HG03108 (cell line): ENCODE measurements around the gene CSNK1D.

ENCODE experiments used
- ATAC-seq: cut with Tn5 transposase; IDR thresholded peaks from one replicate; pipeline ENCODE4 v1.9.1; 2021; ENCODE audit warnings: moderate library complexity; ENCODE audit not compliant: unreplicated experiment

The CSNK1D gene

DNA sequence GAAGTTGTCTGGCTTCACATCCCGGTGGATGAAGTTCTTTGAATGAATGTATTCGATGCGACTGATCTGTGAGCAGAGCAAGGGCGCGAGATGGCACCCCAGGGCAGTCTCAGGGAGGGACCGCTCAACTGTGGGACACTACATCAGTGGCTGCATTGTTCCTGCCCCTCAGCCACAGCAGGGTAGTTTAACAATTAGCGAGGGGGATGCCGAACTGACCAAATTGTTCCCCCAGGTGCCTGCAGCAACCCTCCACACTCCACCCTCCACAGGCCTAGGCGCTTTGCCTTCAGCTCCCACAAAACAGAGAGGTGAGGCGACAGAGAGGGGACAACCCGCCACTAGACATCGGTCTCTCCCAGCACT is 20.3 kb downstream of the CSNK1D start:
- no peak for ATAC-seq

DNA sequence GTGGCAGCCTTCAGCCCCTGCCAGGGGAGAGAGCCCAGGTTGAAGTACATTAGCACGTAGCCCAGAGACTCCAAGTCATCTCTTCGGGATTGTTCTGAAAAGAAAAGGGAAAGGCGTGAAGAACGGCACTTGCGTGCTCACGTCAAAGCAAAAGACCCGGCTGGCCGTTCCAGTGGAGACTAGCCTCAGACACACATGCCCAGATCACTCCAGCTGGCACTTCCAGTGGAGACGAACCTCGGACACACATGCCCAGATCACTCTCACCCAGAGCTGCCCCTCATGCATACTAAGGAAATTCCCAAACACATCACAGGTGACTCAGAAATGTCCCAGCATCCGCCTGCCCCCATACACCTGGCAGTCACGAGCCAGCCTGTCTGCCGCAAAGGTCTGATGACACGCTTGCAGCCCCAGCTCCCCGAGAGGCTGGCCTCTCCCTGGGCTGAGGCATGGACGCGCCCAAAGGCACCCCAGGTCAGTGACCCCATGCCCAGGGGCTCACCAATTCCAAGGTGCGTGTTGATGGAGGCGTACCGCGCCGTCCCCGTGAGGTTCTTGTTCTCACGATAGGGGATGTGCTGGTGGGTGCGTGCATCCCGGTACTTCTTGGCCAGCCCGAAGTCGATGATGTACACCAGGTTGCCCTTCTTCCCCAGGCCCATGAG is 20.9 kb downstream of the CSNK1D start:
- ATAC-seq, result no peak

DNA sequence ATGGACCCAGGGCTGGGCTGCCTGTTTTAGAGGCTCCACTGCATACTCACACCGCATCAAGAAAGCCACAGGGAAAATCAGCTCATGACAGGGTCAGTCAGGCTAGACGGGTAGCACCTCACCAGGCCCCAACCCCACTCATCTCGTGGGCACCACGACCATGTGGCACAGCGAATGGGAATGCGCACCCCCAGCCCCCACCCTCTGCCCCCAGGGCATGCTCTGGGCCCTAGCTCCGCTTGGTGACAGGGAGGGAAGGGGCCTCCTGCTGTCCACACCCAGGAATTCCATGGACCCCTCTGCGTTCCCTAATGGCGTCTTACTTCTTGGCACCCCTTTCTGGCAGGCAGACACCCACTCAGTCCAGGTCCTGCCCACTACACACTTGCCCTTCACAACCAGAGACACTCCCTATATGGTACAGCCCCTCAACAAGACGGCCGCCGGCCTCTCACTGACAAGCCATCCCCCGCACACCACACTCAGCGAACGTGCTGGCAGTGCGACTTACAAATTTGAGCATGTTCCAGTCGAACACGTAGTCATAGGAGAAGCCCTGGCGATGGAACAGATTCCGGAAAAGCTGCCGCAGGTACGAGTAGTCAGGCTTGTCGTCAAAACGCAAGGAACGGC is 22.5 kb downstream of the CSNK1D start:
- no peak for ATAC-seq

DNA sequence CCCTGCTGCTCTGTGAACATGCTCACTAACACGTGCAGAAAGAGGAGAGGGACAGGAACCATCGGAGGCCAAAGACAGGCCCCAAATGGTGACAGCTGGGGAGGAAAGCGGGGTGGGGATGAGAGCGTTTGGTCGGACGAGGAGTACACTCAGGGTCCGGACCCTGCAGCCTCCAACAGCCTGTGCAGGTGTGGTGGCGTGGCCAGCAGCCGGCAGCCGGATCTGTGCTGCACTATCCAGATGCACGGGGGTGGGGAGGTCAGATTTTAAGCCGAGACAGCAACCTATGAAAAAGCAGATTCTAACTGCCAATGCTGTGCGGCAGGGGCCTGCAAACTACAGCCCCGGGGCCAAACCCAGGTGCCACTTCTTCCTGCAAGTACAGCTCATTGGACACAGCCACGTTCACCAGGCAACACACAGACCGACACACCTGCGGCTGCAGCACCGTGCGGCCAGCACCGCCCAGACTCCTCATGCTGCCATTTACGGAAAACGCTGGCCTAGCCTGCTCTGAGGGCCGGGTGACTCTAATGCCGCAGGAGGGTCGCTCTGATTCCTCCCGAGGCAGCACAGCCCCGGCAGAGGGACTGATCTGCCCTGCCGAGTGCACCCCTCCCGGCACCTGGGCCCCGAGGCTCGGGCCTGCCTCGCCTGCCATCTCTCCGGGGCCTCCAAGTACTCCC is 23.5 kb downstream of the CSNK1D start:
- ATAC-seq, result no peak

DNA sequence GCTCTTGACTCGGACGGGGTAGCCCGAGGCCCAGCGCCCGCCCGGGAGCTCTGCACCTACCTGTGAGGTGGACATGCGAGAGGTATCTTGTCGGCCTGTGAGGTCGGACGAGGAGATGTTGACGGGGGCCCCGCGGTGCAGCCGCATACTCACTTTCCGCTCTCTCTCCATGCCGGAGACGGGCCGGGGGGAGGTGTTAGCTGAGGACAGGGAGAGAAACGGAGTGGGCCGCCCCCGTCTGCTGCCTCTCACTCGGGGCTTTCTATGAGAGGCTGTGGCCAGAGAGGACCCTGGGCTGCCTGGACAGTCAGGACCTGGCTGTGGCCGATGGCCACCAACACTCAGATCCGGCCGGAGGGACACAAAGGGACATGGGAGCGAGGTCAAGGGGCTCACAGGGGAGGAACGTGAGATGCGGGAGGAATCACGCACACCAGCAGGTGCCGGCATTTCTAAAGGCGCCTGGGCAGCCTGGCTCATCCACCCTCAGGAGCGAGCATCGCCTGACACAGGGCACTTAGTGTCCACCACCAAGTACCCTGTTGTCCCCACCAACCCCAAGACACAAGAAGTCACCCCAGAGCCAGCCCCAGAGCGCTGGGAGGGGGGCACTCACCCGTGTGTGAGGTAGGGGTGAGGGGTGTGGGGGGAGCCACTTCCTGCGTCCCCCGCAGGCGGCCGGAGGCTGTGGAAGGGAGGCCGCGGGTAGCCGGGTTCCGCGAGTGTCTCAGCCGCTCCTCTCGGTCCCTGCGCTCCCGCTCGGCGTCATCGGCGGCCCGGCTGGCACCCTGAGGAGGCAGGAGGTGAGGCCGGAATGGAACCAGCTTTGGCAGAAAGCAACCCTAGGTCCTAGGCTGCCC is 24.5 kb downstream of the CSNK1D start:
- ATAC-seq, result no peak

DNA sequence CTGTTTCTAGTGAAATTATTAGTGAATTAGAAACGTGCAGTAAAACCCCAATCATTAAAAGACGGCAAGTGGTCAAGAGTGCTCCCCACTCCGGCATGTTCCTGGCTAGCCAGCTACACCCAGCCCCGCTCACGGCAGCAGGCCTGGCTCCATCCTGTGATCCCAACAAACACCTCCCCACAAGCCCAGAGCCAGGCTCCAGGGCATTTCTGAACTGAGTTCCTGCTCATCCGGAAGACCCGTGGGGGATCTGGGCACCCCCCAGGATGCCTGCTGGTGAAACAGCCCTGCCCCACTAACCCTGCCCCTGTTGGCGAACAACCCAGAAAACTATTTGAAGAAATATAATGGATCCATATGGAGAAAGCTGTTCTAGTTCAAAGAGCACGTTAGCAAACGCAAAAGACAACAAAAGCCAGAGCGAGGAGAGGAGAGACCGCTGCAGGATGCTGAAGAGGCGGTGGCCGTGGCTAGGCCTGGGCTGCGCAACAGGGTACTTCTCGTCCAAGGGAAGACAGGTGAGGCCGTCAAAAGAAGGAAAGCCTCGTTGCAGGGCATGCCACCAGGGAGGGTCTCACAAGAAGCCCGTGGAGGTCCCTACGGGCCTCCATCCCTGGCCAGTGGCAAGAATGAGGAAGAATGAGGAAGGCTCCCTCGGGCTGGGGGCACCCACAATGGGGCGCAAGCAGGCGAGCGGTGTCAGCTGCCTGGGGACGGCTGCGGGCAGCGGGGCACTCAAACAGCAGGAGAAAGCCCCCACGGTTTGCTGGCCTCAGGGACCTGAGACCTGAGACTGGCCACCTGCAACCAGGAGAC is 25.4 kb downstream of the CSNK1D start:
- no peak for ATAC-seq

DNA sequence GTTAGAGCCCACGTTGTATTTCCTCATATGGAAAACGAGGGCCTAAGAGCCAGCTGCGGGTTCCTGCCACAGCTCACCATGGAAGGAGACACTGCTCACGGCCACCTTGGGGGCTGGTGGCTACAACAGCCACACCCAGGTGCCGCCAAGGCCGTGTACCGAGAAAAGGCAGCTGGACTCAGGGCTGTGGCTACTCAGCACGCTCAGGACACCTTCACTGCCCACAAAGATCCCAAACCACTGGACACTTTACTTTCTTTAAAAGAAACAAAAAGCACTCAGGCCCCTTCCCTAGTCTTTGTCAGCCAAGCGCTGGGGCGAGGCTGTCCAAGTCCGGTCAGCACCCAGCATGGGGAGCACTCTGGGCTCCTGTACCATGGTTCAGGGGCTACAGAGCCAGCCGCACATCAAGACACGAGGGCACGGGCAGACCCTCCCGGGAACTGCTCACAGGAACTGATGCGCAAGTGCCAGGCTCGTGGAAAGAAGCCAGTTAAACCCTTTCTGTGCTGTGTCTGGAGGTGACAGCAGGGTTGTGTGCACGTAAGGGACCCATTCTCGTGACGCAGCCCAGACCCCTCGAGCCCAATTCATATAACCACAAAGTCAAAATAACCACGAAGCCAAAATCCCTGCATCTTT is 26.2 kb downstream of the CSNK1D start:
- no peak for ATAC-seq

DNA sequence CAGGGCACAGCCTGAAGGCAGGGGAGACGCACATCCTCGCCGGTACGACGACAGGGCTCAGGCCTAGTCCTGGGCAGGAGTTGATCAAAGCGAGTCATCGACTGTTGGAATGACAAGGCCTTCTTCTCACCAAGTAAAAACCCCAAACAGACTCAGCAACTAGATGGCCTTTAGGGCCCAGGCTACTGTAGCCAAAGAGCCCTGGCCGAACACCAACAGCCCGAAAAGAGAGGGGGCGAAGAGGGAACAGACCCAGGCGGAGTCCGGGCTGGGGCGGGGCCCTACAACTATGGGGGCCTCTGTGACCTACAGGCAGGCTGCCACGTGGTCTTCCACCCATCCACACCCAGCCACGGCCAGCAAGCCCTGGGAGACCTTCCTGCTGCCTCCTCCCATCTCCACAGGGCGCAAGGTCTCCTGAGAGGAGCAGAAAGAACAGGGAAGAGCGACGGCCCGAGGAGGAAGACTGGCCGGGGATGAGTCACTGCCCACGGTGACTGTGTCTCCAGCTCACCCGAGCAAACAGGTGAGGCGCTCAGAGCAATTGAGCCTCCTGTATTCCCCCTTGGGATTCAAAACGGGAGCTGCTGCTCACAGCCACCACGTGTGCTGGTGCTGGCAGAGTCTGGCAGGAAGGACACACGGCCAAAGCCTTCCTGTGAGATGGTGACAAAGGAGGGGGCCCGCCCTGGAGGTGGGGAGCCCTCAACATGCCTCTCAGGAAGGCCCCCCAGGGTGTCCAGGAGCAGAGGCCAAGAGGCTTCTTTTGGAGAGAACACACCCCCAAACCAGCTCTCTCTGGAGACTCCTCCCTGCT is 26.9 kb downstream of the CSNK1D start:
- no peak for ATAC-seq

DNA sequence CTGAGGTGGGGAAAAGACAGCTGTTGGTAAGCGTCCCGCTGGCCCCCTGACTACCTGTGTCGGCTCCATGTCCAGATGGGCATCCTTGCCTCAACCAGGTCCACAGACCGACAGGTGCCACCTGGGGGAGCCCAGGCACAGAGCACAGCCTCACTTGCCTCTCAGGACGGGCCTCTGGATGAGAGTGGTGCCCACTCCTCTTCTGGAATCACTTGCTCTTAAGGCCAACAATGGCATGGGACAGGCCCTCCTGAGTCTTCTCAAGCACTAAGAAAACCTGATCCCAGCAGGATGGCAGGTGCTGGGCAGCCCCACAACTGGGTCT is 27.5 kb downstream of the CSNK1D start:
- ATAC-seq, result no peak

DNA sequence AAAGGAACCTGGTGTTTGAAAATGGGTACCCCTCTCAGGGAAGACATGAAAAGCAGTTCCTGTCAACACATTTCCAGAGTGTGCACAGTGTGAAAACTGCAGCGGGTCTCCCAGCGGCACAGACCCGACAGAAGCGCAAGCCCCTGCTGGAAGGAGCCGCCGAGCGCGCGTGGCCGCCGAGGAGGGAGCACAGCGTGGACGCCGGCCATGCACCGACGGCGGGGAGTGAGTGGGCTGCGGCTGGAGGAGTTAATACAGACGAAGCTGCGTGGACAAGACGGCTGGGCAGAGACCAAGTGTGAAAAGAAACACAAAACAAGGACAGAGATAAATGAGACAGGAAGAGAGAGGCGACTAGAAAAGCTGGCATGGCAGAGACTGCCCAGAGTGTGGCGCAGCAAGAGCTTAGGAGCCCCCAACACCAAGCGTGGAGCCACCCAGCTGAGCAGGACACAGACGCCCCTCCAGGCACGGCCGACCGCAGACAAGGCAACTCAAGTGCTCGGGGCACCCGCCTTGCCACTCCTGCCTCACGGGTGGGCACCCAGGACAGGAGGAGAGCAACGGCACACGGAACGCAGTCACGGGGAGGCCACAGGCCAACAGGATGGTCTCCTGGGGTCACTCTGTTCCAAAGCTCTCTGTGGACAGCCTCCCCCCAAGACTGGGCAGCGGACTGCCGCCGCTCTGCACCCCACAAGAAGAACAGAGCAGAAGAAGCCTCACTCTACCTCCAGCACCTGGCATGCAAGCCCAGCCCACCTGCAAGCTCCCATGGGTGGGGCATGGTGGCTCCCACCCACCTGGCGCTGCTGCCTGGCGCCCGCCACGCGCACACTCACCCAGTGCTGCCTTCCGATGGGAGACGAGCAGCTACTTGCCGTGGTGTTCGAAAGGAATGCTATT is 28.1 kb downstream of the CSNK1D start:
- no peak for ATAC-seq

DNA sequence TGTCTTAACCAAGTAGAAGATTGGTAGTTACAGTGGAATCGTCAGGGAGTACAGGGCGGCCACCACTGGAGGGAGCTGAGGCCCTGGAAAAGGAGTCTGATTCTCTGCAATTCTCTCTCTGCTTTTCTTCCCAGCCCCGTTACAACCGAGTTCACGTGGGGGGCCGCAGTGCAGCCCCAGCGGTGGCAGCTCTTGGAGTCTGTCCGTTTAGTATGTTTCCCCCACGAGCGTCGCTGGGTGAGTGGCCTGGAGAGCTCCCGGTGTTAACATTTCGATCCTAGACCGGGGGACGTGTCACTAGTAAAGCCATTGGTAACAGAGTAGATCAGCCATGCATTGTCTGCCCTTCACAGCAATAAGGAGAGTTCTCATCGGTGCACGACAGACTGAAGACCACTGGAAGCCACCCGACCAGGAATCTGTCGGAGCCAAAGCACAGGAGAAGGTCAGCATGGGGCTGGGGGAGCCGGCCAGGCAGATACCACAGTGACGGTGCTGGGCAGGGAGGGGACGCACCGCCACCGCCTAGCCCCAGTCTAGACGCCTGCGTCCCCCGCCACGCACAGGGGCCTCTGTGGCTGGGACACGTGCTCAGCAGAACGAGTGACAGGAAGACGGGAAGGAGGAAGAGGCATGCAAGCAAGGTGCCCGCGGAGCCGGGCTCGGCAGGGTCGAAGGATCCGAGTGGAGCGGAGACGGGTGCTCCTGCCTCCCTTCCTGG is 28.9 kb downstream of the CSNK1D start:
- ATAC-seq, result no peak

DNA sequence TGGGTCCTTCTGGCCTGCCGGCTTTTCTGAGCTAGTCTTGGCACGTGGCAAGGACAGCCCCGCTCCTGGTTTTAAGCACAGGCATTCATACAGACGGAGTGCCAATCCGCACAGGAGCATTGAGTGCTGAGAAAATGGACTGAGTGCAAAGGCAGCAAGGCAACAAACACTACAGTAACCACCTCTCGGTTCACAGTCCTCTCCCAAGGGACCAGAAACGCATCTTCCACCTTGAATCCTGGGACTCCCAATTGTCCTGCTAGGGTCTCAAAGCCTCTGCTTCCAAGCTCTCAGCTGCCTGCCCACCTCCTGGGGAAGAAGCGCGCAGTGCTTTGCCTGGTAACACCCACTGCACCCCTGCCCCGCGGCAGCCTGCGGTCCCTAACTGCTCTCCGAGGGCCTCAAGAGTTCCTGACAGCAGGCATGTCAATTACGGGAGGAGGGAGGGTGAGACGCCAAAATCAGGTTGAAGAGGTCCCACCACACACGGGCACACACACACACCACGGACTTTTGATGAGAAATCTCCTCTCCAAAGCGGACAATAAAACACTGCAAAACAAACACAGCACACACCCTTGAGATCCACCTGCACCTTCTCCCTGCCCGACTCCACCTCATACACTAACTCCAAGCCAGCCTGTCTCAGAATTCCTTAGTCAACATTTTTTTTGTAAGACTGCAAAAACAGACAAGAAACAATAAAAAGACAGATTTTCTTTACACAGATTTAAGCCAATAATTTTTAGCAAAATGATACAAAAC is 29.7 kb downstream of the CSNK1D start:
- ATAC-seq, result no peak

DNA sequence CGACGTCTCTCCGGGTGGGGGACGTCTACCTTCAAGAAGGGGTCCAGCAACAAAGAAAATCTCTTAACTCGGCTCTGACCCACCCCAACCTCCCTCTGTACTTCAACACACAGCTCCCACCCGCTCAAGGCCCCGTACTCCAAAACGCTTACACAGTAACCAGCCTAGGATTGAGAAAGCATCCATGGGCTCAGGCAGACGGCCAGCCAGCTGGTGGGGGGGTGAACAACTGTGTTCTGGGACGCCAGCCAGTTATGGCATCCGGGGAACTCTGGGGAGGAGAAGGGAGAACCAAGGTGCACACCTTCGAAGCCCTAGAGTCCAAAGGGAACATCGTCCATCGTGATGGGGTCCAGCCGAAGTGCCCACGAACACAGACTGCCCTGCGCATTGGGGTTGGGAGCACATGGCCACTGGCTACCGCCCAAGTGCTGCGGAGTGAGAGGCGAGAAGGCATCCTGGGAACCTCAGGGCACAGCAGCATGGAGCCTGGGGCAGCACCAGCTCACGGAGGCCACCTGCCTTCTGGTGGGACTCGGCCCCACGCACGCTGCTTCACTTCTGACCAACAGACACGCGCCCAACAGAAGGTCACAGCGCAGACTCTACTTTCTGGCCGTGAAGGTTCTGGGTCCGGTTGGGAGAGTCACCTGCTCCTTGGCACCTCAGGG is 30.4 kb downstream of the CSNK1D start:
- no peak for ATAC-seq

DNA sequence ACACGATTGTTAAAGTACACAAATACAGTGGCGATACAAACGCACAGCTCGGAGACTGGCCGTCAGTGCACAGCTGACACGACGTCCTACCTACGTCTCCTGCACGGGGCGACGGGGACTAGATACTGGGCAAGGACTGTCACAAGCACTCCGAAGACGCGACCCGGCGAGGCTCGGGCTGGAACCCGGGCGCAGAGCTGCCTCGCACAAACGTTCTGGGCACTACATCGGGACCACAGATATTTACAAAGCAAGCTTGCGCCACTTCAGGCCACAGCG is 30.9 kb downstream of the CSNK1D start:
- no peak for ATAC-seq

DNA sequence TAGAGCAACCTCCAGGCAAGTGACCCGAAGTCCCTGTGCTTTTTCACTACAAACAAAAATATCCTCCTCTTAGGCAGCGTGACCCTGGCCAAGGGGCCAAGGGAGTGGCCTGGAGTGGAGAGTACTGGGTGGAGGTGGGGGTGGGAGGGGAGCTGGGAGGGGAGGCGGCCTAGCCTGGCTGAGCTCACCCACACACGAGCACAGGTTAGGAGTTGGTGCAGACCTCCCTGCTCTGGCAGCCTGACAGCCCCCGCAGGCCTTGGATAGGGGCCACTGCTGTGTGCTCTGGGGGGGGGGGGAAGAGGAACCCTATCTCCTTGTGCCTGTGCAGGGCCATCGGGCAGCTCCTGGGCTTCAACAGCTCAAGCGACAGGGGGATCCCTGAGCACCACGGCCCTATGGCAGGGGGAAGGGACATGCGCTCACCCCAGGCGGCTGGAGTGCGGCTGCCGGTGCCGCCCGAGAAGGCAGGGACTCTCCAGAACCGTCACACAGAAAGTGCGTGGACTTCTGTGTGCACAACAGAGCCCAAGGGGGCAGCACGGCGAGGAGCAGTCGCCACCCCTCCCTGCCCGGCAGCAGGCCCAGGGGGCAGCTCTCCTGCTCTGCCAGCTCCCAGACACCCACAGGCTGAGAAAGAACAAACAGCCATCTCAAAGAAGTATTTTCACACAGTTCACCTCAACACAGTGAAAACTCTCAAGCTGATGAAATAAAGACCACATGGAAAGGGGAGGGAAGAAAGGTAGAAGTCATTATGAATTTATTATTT is 31.4 kb downstream of the CSNK1D start:
- ATAC-seq, result no peak
